Measurements from ENCODE around the gene AKIRIN1. TPM values are rescaled to one million over a fixed set of nuclear protein-coding genes. Genes with fewer than 3 reads are reported as not detected.

AKIRIN1 gene
- polyA plus RNA-seq, 1 of the 3 experiments (the other 2 are of a cell fraction), result 37.0 TPM

DNA sequence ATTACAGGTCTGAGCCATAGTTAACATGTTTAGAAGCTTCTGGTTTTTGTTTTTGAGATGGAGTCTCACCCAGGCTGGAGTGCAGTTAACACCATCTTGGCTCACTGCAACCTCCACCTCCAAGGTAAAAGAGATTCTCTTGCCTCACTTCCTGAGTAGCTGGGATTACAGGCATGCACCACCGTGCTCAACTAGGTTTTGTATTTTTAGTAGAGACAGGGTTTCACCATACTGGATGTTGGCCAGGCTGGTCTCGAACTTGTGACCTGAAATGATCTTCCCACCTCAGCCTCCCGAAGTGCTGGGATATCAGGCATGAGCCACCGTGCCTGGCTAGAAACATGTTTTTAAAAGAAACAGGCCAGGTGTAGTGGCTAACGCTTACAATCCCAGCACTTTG, 45.6 kb downstream of the AKIRIN1 start (continued):
- TF ChIP-seq TAF1 (IDR thresholded peaks at IDR 0.05; ENCODE audit: borderline replicate concordance, low read depth, low read length) (no peak), EP300 (IDR thresholded peaks at IDR 0.05; ENCODE audit: borderline replicate concordance in 1 of 2, low read depth in 1 of 2, low read length in 1 of 2) (no peak)

DNA sequence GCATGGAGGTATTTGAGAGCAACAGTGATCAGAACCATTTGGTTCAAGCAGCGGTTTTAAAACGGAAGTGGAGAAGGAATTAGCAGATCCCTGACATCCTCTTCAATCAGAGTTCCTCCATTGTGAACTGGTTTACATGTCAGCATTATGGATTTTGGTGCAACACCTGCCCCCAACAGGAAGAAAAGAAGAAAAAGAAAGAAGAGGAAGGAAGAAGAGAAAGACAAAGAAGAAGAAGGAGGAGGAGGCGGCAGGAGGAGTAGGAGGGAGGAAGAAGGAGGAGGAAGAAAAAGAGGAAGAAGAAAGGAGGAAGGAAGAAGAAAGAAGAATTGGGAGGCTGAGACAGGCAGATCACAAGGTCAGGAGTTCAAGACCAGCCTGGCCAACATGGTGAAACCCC, 52.4 kb downstream of the AKIRIN1 start:
- Histone ChIP-seq H3K9me2 (no peaks in the 10 kb centered on the region), H3K4me1 (ENCODE audit: control insufficient read depth in 1 of 2, insufficient read depth in 2 of 2, low read depth in 1 of 2, low read length in 1 of 2) (0 out of 4 replicates have a peak, but pooled peaks cover 0 to 11% of the 10 kb centered on the region in 2 experiments), H3K4me3 (ENCODE audit: low read depth in 2 of 2, low read length in 1 of 2) (no peak overlapping the region), H3K4me2 (no peak overlapping the region), H3K36me3 (replicated peaks in 1 of 2; ENCODE audit: control insufficient read depth in 1 of 2, insufficient read depth in 2 of 2, low read length in 1 of 2) (peaks cover 3 to 23% of the 10 kb centered on the region in 2 experiments), H4K20me1 (ENCODE audit: insufficient read depth) (no peaks in the 10 kb centered on the region), H3K9me3 (no peaks in the 10 kb centered on the region), H3K79me2 (ENCODE audit: insufficient read depth) (no peaks in the 10 kb centered on the region), H3K27me3 (ENCODE audit: insufficient read depth) (no peaks in the 10 kb centered on the region), H3K27ac (ENCODE audit: low read depth in 2 of 2, low read length in 1 of 2) (no peak overlapping the region), H2AFZ (ENCODE audit: low read depth) (no peak overlapping the region), H3F3A (replicated peaks; ENCODE audit: insufficient read depth) (peaks cover 21% of the 10 kb centered on the region), H3K9ac (no peak overlapping the region)
- ChIA-PET CTCF (no interaction called here), POLR2A (no interaction called here)
- TF ChIP-seq, protein P1, sequence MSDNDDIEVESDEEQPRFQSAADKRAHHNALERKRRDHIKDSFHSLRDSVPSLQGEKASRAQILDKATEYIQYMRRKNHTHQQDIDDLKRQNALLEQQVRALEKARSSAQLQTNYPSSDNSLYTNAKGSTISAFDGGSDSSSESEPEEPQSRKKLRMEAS (IDR thresholded peaks at IDR 0.05; ENCODE audit: low read depth), result no peak
- TF ChIP-seq RCOR1 (IDR thresholded peaks at IDR 0.05; ENCODE audit: low read length) (no peak), SIN3A (IDR thresholded peaks at IDR 0.05; ENCODE audit: borderline replicate concordance, low read depth, low read length) (no peak), FOSL2 (IDR thresholded peaks at IDR 0.05; ENCODE audit: borderline replicate concordance, low read depth) (no peak), YY1 (IDR thresholded peaks at IDR 0.05; ENCODE audit: low read depth) (no peak), JUND (IDR thresholded peaks at IDR 0.05) (no peak), RAD21 (IDR thresholded peaks at IDR 0.05; ENCODE audit: low read length) (no peak), GABPA (IDR thresholded peaks at IDR 0.05; ENCODE audit: low read depth) (no peak), TCF12 (IDR thresholded peaks at IDR 0.05) (no peak), POLR2AphosphoS5 (IDR thresholded peaks at IDR 0.05; ENCODE audit: low read depth, low read length) (no peak)
- TF ChIP-seq, protein P2, sequence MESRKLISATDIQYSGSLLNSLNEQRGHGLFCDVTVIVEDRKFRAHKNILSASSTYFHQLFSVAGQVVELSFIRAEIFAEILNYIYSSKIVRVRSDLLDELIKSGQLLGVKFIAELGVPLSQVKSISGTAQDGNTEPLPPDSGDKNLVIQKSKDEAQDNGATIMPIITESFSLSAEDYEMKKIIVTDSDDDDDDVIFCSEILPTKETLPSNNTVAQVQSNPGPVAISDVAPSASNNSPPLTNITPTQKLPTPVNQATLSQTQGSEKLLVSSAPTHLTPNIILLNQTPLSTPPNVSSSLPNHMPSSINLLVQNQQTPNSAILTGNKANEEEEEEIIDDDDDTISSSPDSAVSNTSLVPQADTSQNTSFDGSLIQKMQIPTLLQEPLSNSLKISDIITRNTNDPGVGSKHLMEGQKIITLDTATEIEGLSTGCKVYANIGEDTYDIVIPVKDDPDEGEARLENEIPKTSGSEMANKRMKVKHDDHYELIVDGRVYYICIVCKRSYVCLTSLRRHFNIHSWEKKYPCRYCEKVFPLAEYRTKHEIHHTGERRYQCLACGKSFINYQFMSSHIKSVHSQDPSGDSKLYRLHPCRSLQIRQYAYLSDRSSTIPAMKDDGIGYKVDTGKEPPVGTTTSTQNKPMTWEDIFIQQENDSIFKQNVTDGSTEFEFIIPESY (IDR thresholded peaks at IDR 0.05; ENCODE audit: borderline replicate concordance, low read depth), result no peak
- 97% methylated on average over 3 of the region's 3 CpGs for WGBS (ENCODE audit: low lambda C conversion rate)
- DNase-seq, result no peak

DNA sequence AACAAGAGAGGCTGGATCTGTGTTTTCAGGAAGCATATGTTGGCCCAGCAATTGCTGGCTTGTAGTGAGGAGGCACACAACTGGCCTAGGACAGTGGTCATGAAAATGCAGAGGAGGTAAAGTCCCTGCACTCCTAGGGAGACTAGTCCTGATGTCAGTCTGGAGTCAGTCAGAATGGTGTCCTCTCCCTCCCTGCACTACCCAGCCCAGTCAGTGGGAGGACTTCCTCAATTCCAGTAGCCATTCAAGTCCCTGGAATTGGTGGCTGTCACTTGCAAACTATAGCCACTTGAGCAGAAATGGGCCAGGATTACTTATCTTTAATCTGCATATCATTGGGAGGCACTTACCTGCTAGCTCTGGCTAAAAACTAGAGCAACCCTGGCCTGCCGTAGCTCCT, 53.7 kb downstream of the AKIRIN1 start:
- H3K4me2 ChIP-seq, result no peak overlapping the region
- no peak overlapping the region for H3K27ac ChIP-seq (ENCODE audit: low read depth in 2 of 2, low read length in 1 of 2)
- H3K4me3 ChIP-seq (ENCODE audit: low read depth in 2 of 2, low read length in 1 of 2), result no peak overlapping the region
- no peaks in the 10 kb centered on the region for H4K20me1 ChIP-seq (ENCODE audit: insufficient read depth)
- H3K27me3 ChIP-seq (ENCODE audit: insufficient read depth), result no peaks in the 10 kb centered on the region
- POLR2A ChIA-PET, result no interaction called here
- 100% methylated on average over 1 of the region's 1 CpG for WGBS (ENCODE audit: low lambda C conversion rate)
- no peaks in the 10 kb centered on the region for H3K9me2 ChIP-seq
- no peaks in the 10 kb centered on the region for H3K9me3 ChIP-seq
- no peak for TF ChIP-seq SIN3A (IDR thresholded peaks at IDR 0.05; ENCODE audit: borderline replicate concordance, low read depth, low read length)
- H2AFZ ChIP-seq (ENCODE audit: low read depth), result no peak overlapping the region
- CTCF ChIA-PET, result no interaction called here
- no peak overlapping the region for H3K9ac ChIP-seq
- H3K4me1 ChIP-seq (ENCODE audit: control insufficient read depth in 1 of 2, insufficient read depth in 2 of 2, low read depth in 1 of 2, low read length in 1 of 2), result 0 out of 4 replicates have a peak, but pooled peaks cover 0 to 11% of the 10 kb centered on the region in 2 experiments
- peaks cover 19% of the 10 kb centered on the region for H3F3A ChIP-seq (replicated peaks; ENCODE audit: insufficient read depth)
- H3K36me3 ChIP-seq (replicated peaks in 1 of 2; ENCODE audit: control insufficient read depth in 1 of 2, insufficient read depth in 2 of 2, low read length in 1 of 2), result peaks cover 3 to 19% of the 10 kb centered on the region in 2 experiments
- no peak for DNase-seq
- H3K79me2 ChIP-seq (ENCODE audit: insufficient read depth), result no peaks in the 10 kb centered on the region
